Right atrium auricular region (tissue), 2 donors: ENCODE data around the gene SYK. TPM values are rescaled to one million over a fixed set of nuclear protein-coding genes. Genes with fewer than 3 reads are reported as not detected.
A peak's percentile ranks its signal among the peaks of the same experiment; 100 is the strongest.

Experiments
- DNase-seq: peaks from one replicate; pipeline ENCODE4 v3.0.0-alpha.2; 2019; ENCODE audit warnings: low spot score
- H3K27ac ChIP-seq, 2 donors: fragments of 200-600 bp; sonication (generic); 1 replicate in 1 of 2; 2 replicates in 1 of 2; pipeline ENCODE4 v1.5.1; 2016 to 2019
- H3K27me3 ChIP-seq, 2 donors: fragments of 200-600 bp; sonication (generic); one replicate each; pipeline versions ENCODE4 v1.5.1 to v1.6.0; 2017 to 2019
- H3K36me3 ChIP-seq: fragments of 200-600 bp; sonication (generic); one replicate; pipeline ENCODE4 v1.5.1; 2016
- H3K4me1 ChIP-seq, 2 donors: fragments of 200-600 bp; sonication (generic); one replicate each; pipeline versions ENCODE4 v1.5.1 to v1.6.0; 2017 to 2019
- H3K4me3 ChIP-seq, 2 donors: fragments of 200-600 bp; sonication (generic); 1 replicate in 1 of 2; 2 replicates in 1 of 2; pipeline ENCODE4 v1.5.1; 2017 to 2019; ENCODE audit warnings: mild to moderate bottlenecking in 1 of 2, moderate library complexity in 1 of 2
- H3K9me3 ChIP-seq, 2 donors: fragments of 200-600 bp; sonication (generic); one replicate each; pipeline ENCODE4 v1.5.1; 2019
- CTCF ChIP-seq, 2 donors: fragments of 200-600 bp; sonication (generic); IDR thresholded peaks; one replicate each; pipeline ENCODE4 v1.5.1; 2019; ENCODE audit warnings: antibody characterized with exemption in 2 of 2
- total RNA-seq, 2 donors: library from RNA; depleted of rRNA; stranded (reverse); fragments of >200 nt; gene quantifications; one replicate each; pipeline ENCODE4 v1.1.0, GENCODE V29; 2016

Gene SYK
- total RNA-seq, 2 donors from 2014 or later = 3.4 to 6.3 TPM

GRCh38 chr9:90842176-90842777, 40.7 kb downstream of the SYK start:
- no peaks in the 10 kb centered on the region for H3K36me3 ChIP-seq
- no peaks in the 10 kb centered on the region for H3K27me3 ChIP-seq
- DNase-seq = no peak
- no peaks in the 10 kb centered on the region for H3K4me1 ChIP-seq
- no peaks in the 10 kb centered on the region for H3K9me3 ChIP-seq
- H3K27ac ChIP-seq = no peak overlapping the region
- H3K4me3 ChIP-seq = no peak overlapping the region
- TF ChIP-seq CTCF (IDR thresholded peaks at IDR 0.05) = no peak

DNA sequence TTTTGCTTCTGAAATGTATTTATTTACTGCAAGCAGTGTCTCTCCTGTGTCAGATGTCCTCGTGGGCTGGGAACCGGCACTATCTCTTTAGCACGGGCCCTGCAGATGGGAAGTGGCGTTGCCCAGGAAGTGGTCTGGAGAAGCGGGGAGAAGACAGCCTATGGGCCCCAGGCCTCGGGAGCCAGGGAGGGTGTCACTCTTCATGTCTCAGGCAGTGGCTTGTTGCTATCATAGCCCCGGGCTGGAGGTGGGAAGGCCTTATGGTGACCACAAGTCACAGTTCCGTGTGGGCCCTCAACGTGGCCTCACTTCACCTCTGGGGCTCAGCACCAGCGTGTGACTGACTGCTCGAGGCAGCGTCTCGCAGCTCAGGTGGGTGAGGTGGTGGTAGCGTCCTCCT, 41.4 kb downstream of the SYK start:
- no peaks in the 10 kb centered on the region for H3K27me3 ChIP-seq
- no peaks in the 10 kb centered on the region for H3K36me3 ChIP-seq
- H3K27ac ChIP-seq = no peak overlapping the region
- H3K9me3 ChIP-seq = no peaks in the 10 kb centered on the region
- no peak for DNase-seq
- no peak overlapping the region for H3K4me3 ChIP-seq
- no peak for TF ChIP-seq CTCF (IDR thresholded peaks at IDR 0.05)
- no peaks in the 10 kb centered on the region for H3K4me1 ChIP-seq

GRCh38 chr9:90843525-90843924, 41.9 kb downstream of the SYK start:
- no peaks in the 10 kb centered on the region for H3K4me1 ChIP-seq
- DNase-seq = no peak
- no peaks in the 10 kb centered on the region for H3K27me3 ChIP-seq
- no peaks in the 10 kb centered on the region for H3K9me3 ChIP-seq
- H3K36me3 ChIP-seq = no peaks in the 10 kb centered on the region
- TF ChIP-seq CTCF (IDR thresholded peaks at IDR 0.05) = no peak
- no peak overlapping the region for H3K27ac ChIP-seq
- H3K4me3 ChIP-seq = no peak overlapping the region

- DNase-seq = no peak
- no peak overlapping the region for H3K4me3 ChIP-seq
- no peaks in the 10 kb centered on the region for H3K27me3 ChIP-seq
- H3K36me3 ChIP-seq = no peaks in the 10 kb centered on the region
- no peak overlapping the region for H3K27ac ChIP-seq
- TF ChIP-seq CTCF (IDR thresholded peaks at IDR 0.05) = no peak
- H3K9me3 ChIP-seq = no peaks in the 10 kb centered on the region
- no peaks in the 10 kb centered on the region for H3K4me1 ChIP-seq
Measured at GRCh38 chr9:90844326-90844725, 42.7 kb downstream of the SYK start.

DNA sequence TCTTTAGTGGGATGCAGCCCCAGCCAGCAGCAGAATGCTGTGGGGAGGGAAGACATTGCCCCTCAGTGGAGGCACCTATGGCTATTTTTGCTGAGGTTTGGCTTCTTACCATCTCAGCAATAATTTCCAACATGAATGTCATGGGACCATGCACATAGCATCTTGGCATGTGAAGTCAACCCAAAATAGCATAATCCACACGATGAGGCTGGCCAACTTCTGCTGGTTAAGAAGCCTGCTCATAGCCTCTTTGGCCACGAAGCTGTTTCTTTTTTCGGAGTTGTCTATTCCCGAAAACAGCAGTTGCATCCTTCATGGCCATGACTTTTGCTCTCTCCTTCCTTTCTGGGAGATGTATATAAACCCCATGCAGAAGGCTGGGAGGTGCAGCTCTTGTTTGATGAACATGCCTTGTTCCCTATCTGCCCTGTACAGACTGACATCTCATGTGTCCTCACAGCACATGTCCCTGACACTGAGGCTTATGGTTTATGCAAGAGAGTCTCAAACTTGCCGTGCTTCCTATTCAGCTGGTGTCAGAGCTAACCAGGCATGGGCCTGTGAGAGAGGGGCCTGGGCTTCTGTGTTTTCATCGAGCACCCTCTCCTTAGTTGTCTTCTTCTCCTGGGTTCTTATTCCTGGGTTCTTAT, 45.3 kb downstream of the SYK start:
- H3K27ac ChIP-seq = no peak overlapping the region
- DNase-seq = no peak
- H3K4me1 ChIP-seq = no peaks in the 10 kb centered on the region
- H3K36me3 ChIP-seq = no peaks in the 10 kb centered on the region
- no peaks in the 10 kb centered on the region for H3K9me3 ChIP-seq
- TF ChIP-seq CTCF (IDR thresholded peaks at IDR 0.05) = no peak
- no peak overlapping the region for H3K4me3 ChIP-seq
- no peaks in the 10 kb centered on the region for H3K27me3 ChIP-seq

DNA sequence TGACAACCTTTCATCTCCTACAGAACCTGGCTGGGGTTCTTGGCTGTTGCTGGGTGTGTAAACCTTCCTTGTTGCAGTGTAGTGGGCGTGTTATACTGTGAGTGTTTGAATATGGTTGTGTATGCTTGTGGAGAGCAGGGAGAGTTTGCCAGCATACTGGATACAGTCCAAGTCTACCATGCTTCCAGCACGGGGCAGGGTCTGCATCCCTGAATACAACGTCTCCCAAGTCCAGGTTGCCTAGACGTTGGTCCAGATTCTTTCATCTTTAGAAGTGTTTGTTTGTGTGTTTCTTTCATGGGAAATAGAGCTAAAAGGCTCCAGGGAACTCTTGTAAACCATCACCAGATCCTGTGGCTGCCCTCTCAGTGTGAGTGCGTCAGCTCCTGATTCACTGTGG, 46.4 kb downstream of the SYK start:
- H3K4me1 ChIP-seq = no peaks in the 10 kb centered on the region
- no peak overlapping the region for H3K27ac ChIP-seq
- DNase-seq = peak; percentile 21
- H3K4me3 ChIP-seq = no peak overlapping the region
- no peaks in the 10 kb centered on the region for H3K36me3 ChIP-seq
- H3K9me3 ChIP-seq = no peaks in the 10 kb centered on the region
- H3K27me3 ChIP-seq = no peaks in the 10 kb centered on the region
- TF ChIP-seq CTCF (IDR thresholded peaks at IDR 0.05) = no peak
